HG03025 (cell line): ENCODE measurements around the gene MACROH2A2.
"Not testable (repeated sequence)": the region's sequence is repeated elsewhere in the genome, so short reads cannot be mapped to it uniquely, and the experiment has no call there.

Experiments used
- ATAC-seq: cut with Tn5 transposase; IDR thresholded peaks from one replicate; pipeline ENCODE4 v1.9.1; 2021; ENCODE audit warnings: mild to moderate bottlenecking, moderate library complexity; ENCODE audit not compliant: unreplicated experiment, low FRiP score

MACROH2A2 gene

GRCh38 chr10:70146489-70147258 is 94.0 kb downstream of the MACROH2A2 start, which contains the start of gene TYSND1:
Gene TYSND1 (minus strand): TSS chr10:70146700. CDS start chr10:70146586, 114 bp downstream.
- ATAC-seq = peak; percentile 89

GRCh38 chr10:70147259-70147625 is 94.6 kb downstream of the MACROH2A2 start:
- ATAC-seq = no peak

- ATAC-seq = no peak
Measured at GRCh38 chr10:70148516-70148915, 95.9 kb downstream of the MACROH2A2 start.

- ATAC-seq = no peak
Measured at GRCh38 chr10:70155255-70155838, 102.7 kb downstream of the MACROH2A2 start.

GRCh38 chr10:70158113-70158512 is 105.5 kb downstream of the MACROH2A2 start:
- no peak for ATAC-seq

- ATAC-seq = not testable (repeated sequence)
Measured at GRCh38 chr10:70159366-70159765, 106.7 kb downstream of the MACROH2A2 start.

- no peak for ATAC-seq
Measured at GRCh38 chr10:70160798-70161197, 108.2 kb downstream of the MACROH2A2 start.
